Body of pancreas (tissue), 4 donors: Measurements from ENCODE around the gene GOLPH3. TPM values are rescaled to one million over a fixed set of nuclear protein-coding genes. Genes with fewer than 3 reads are reported as not detected.
A peak's percentile ranks its signal among the peaks of the same experiment; 100 is the strongest.
"Not testable (repeated sequence)": the region's sequence is repeated elsewhere in the genome, so short reads cannot be mapped to it uniquely, and the experiment has no call there.

Experiments used
- ATAC-seq: fragments of 150-250 bp; one replicate; pipeline ENCODE4 v1.9.1; 2016
- DNase-seq, 4 donors: peaks; one replicate each; pipeline ENCODE4 v3.0.0-alpha.2; 2019
- H3K27ac ChIP-seq, 4 donors: fragments of 200-600 bp; sonication (generic); 1 replicate in 3 of 4; 2 replicates in 1 of 4; pipeline versions ENCODE4 v1.5.1 to v1.6.1; 2016 to 2019; ENCODE audit warnings: mild to moderate bottlenecking in 1 of 4, mixed read lengths in 1 of 4, moderate library complexity in 1 of 4
- H3K27me3 ChIP-seq, 2 donors: fragments of 200-600 bp; sonication (generic); one replicate each; pipeline ENCODE4 v1.6.0; 2016; ENCODE audit warnings: mild to moderate bottlenecking in 1 of 2
- H3K36me3 ChIP-seq, 2 donors: fragments of 200-600 bp; sonication (generic); replicated peaks in 1 of 2; 2 replicates each; pipeline ENCODE4 v1.5.1; 2016; ENCODE audit warnings: low read depth in 2 of 2; ENCODE audit not compliant: insufficient read depth in 1 of 2
- H3K4me1 ChIP-seq: fragments of 200-600 bp; sonication (generic); one replicate; pipeline ENCODE4 v1.6.0; 2016
- H3K4me3 ChIP-seq, 2 donors: fragments of 200-600 bp; sonication (generic); 1 replicate in 1 of 2; 2 replicates in 1 of 2; pipeline ENCODE4 v1.5.1; 2016 to 2019
- H3K9me3 ChIP-seq, 3 donors: fragments of 200-600 bp; sonication (generic); 1 replicate in 2 of 3; 2 replicates in 1 of 3; pipeline ENCODE4 v1.5.1; 2016
- POLR2A ChIP-seq, 3 donors: fragments of 450-650 bp; IDR thresholded peaks; one replicate each; pipeline ENCODE4 v1.6.1; 2016; ENCODE audit warnings: antibody characterized with exemption in 3 of 3, mild to moderate bottlenecking in 2 of 3
- WGBS, 2 donors: methylation state at CpG; one replicate each; pipeline ENCODE4 v1.1.5; 2017; 5-methylcytosine and 5-hydroxymethylcytosine counted together
- intact Hi-C: fragments of 100-400 bp; cut with DNase I; formaldehyde crosslinking; loops from one replicate; pipeline ENCODE4 v1.15.1; 2023
- total RNA-seq, 2 donors: library from RNA; depleted of rRNA; stranded (reverse); fragments of >200 nt; gene quantifications; one replicate each; pipeline ENCODE4 v1.1.0, GENCODE V29; 2016
- TF ChIP-seq, protein P1 (sequence below), 7 experiments: fragments of 450-650 bp in 4 of 7; fragments of 200-600 bp in 3 of 7; sonication (generic) in 3 of 7; IDR thresholded peaks; one replicate each; pipeline ENCODE4 v1.5.1; 2016 to 2019; ENCODE audit warnings: antibody characterized with exemption in 7 of 7

The GOLPH3 gene
- total RNA-seq, 2 donors from 2014 or later, result 74.2 to 78.4 TPM

DNA sequence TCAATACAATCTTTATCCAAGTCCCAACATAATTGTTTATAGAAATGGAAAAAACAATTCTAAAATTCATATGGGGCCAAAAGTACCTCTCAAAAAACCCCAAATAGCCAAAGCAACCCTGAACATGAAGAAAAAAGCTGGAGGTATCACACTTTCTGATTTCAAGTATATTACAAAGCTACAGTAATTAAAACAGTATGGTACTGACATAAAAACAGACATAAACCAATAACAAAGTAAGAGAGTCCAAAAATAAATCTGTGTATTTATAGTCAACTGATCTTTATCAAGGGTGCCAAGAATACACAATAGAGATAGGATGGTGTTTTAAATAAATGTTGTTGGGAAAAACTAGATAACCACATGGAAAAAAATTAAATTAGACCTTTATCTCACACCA, 13.6 kb upstream of the GOLPH3 start:
- TF ChIP-seq, protein P1, sequence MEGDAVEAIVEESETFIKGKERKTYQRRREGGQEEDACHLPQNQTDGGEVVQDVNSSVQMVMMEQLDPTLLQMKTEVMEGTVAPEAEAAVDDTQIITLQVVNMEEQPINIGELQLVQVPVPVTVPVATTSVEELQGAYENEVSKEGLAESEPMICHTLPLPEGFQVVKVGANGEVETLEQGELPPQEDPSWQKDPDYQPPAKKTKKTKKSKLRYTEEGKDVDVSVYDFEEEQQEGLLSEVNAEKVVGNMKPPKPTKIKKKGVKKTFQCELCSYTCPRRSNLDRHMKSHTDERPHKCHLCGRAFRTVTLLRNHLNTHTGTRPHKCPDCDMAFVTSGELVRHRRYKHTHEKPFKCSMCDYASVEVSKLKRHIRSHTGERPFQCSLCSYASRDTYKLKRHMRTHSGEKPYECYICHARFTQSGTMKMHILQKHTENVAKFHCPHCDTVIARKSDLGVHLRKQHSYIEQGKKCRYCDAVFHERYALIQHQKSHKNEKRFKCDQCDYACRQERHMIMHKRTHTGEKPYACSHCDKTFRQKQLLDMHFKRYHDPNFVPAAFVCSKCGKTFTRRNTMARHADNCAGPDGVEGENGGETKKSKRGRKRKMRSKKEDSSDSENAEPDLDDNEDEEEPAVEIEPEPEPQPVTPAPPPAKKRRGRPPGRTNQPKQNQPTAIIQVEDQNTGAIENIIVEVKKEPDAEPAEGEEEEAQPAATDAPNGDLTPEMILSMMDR (IDR thresholded peaks at IDR 0.05), result no peak
- TF ChIP-seq POLR2A (IDR thresholded peaks at IDR 0.05), result no peak
- Histone ChIP-seq H3K4me1 (no peaks in the 10 kb centered on the region), H3K4me3 (no peak overlapping the region), H3K27ac (no peak overlapping the region), H3K9me3 (no peaks in the 10 kb centered on the region), H3K27me3 (no peaks in the 10 kb centered on the region), H3K36me3 (no peaks in the 10 kb centered on the region)
- DNase-seq (no peak), ATAC-seq (no peak)
- intact Hi-C loops, result no loop called here

GRCh38 chr5:32182463-32183063, 8.4 kb upstream of the GOLPH3 start:
- H3K27ac ChIP-seq, result no peak overlapping the region
- intact Hi-C loops, result no loop called here
- WGBS, 2 donors, result 66 to 73% methylated on average over 4 to 5 of the region's 5 CpGs
- no peak overlapping the region for H3K4me3 ChIP-seq
- no peaks in the 10 kb centered on the region for H3K4me1 ChIP-seq
- ATAC-seq (no peak), DNase-seq (no peak)
- H3K27me3 ChIP-seq, result no peaks in the 10 kb centered on the region
- TF ChIP-seq POLR2A (IDR thresholded peaks at IDR 0.05), result no peak
- TF ChIP-seq, protein P1 (IDR thresholded peaks at IDR 0.05), result no peak
- no peaks in the 10 kb centered on the region for H3K9me3 ChIP-seq
- H3K36me3 ChIP-seq, result no peaks in the 10 kb centered on the region

DNA sequence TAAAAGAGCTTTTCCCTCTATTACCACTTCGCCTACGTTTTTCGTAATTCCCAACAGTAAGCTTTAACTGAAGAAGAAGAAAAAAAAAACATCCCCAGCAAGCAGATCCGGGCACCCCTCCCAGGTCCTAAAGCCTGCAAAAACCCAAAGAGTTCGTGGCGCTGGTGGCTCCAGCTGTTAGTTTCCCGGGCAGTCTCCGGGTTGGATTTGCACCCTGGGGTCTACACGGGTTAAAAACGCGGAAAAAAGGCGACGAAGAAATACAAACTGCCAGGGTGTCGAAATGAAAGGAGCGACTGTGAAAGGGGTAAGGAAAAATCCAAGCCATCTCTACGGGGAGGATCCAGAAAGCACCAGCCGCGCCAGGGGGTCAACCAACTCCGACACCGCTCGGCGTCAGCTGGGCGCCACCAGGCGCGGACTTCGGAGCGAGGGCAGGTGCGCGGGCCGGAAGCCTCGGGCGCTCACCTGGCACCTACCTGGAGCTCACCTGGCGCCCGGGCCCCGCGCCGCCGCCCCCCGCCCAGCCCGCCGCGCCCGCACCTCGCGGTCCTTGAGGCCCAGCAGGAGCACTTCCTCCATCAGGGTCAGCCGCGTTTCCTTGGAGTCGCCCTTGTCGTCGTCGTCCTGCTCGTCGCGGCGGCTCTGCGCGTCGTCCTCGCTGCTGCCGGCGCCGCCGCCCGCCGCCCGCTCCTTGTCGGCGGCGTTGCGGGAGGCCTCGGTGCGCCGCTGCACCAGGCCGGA, 680 bp downstream of the GOLPH3 start:
- DNase-seq (peak; percentile 78 to 81 (median 79)), ATAC-seq (peak; percentile 77)
- intact Hi-C loops, result no loop called here
- Histone ChIP-seq H3K27ac (peak overlapping the region; percentile 93 to 100 (median 100)), H3K36me3 (no peaks in the 10 kb centered on the region), H3K4me3 (peak overlapping the region; percentile 74 to 92), H3K9me3 (no peaks in the 10 kb centered on the region), H3K4me1 (peaks cover 41% of the 10 kb centered on the region), H3K27me3 (no peaks in the 10 kb centered on the region)
- peak in 1 of 3 donors; percentile 19 for TF ChIP-seq POLR2A (IDR thresholded peaks at IDR 0.05)
- TF ChIP-seq, protein P1 (IDR thresholded peaks at IDR 0.05), result peak in 1 of 7 experiments; percentile 1
- WGBS, 2 donors, result 0% methylated on average over 17 to 59 of the region's 74 CpGs

DNA sequence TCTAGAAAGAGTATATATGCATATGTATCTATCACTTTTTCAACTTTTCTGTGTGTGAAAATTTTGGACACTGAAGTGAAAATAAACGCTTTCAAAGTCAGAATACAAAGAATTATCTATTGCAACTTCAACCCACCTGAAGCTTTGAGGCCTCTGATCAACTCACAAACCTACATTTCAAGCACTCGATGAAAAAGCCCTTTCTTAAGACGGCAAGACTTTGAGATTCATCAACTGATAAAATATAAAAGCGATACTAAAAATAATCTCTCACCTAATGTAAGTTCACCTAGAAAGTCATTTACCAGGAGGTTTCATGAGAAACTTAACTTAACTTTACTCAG, 1.2 kb downstream of the GOLPH3 start:
- H3K9me3 ChIP-seq, result no peaks in the 10 kb centered on the region
- 0% methylated on average over 4 of the region's 4 CpGs for WGBS, 2 donors
- no peaks in the 10 kb centered on the region for H3K27me3 ChIP-seq
- DNase-seq (no peak), ATAC-seq (no peak)
- TF ChIP-seq, protein P1 (IDR thresholded peaks at IDR 0.05), result no peak
- no peak for TF ChIP-seq POLR2A (IDR thresholded peaks at IDR 0.05)
- H3K27ac ChIP-seq, result peak overlapping the region; percentile 93 to 100 (median 100)
- H3K4me3 ChIP-seq, result peak overlapping the region; percentile 74 to 92
- H3K4me1 ChIP-seq, result peaks cover 41% of the 10 kb centered on the region
- no peaks in the 10 kb centered on the region for H3K36me3 ChIP-seq
- intact Hi-C loops, result no loop called here

GRCh38 chr5:32172186-32172911, 1.8 kb downstream of the GOLPH3 start:
- H3K36me3 ChIP-seq, intact Hi-C loops, ATAC-seq, H3K27me3 ChIP-seq, H3K9me3 ChIP-seq: not testable (repeated sequence)
- H3K4me1 ChIP-seq, result peaks cover 41% of the 10 kb centered on the region
- 1 to 2% methylated on average over 34 of the region's 34 CpGs for WGBS, 2 donors
- DNase-seq, result peak in 2 of 4 donors; percentile 21 to 25
- H3K4me3 ChIP-seq, result peak overlapping the region; percentile 74 to 92
- H3K27ac ChIP-seq, result peak overlapping the region; percentile 47 to 100 (median 100)
